A549 treated with Mapracorat at 1 μM for 4 hours (cell line): ENCODE data around the gene OR6C76. TPM values are rescaled to one million over a fixed set of nuclear protein-coding genes. Genes with fewer than 3 reads are reported as not detected.

Experiments
- total RNA-seq: library from RNA; stranded (reverse); fragments of 200-300 nt; extraction: Qiagen RNA extraction; gene quantifications from 5 replicates; pipeline ENCODE4 v1.2.3, GENCODE V29; 2022

The OR6C76 gene
- not detected in 5 replicates for total RNA-seq

GRCh38 chr12:55425954-55426353 is at the start of gene OR6C76:
TSS of gene OR6C76 (plus strand) at chr12:55426254. CDS start at chr12:55426254, 0 bp downstream.

GRCh38 chr12:55400229-55400628 is 25.8 kb upstream of the OR6C76 start, which contains the start of gene OR6C65:
TSS of gene OR6C65 (plus strand) at chr12:55400529. CDS start at chr12:55400529, 0 bp downstream.

GRCh38 chr12:55443776-55444175 is 17.7 kb downstream of the OR6C76 start, which contains the start of gene OR6C2:
TSS of gene OR6C2 (plus strand) at chr12:55444076. CDS start at chr12:55452214, 8,138 bp downstream.

GRCh38 chr12:55470088-55470829 is 44.2 kb downstream of the OR6C76 start, which contains the start of gene OR6C70:
TSS of gene OR6C70 (minus strand) at chr12:55470138. CDS start at chr12:55470138, 0 bp downstream.

Other genes starting within 250 kb of the OR6C76 start
- not detected in 5 replicates for gene OR10A7, start 205.2 kb upstream of the OR6C76 start, total RNA-seq
- gene OR6C74, start 181.6 kb upstream of the OR6C76 start, total RNA-seq: not detected in 5 replicates
- not detected in 5 replicates for gene OR6C6, start 129.7 kb upstream of the OR6C76 start, total RNA-seq
- gene OR6C1, start 111.9 kb upstream of the OR6C76 start, total RNA-seq: not detected in 5 replicates
- not detected in 5 replicates for gene OR6C3, start 95.5 kb upstream of the OR6C76 start, total RNA-seq
- not detected in 5 replicates for gene OR6C75, start 63.3 kb upstream of the OR6C76 start, total RNA-seq
- not detected in 5 replicates for gene OR6C65, start 25.7 kb upstream of the OR6C76 start, total RNA-seq
- not detected in 5 replicates for gene OR6C2, start 17.8 kb downstream of the OR6C76 start, total RNA-seq
- gene OR6C70, start 43.9 kb downstream of the OR6C76 start, total RNA-seq: not detected in 5 replicates
- not detected in 5 replicates for gene OR6C68, start 66.1 kb downstream of the OR6C76 start, total RNA-seq
- gene OR6C4, start 123.3 kb downstream of the OR6C76 start, total RNA-seq: not detected in 5 replicates
- not detected in 5 replicates for gene OR2AP1, start 146.2 kb downstream of the OR6C76 start, total RNA-seq
- gene OR10P1, start 210.6 kb downstream of the OR6C76 start, total RNA-seq: not detected in 5 replicates